Measurements from ENCODE around the gene LILRB1.

DNA sequence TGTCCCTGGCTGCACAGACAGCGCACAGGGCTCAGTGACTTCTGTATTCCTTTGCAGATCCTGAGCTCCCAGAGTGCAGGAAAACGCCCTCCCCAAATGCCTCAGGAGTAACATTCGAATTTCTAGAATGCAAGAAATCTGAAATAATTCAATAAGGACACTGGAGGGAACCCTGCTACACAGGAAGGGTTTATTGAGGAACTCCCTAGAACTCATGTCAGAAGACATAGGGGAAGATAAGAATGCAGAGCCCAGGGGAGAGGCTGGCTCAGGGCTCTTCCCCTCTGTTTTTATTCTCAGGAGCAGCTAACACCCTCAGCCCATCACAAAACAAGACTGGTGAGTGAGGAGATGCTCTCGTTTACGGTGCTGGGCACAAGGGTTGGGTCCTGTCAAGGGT lies 30.1 kb upstream of the LILRB1 start:
- TF ChIP-seq, protein P1, sequence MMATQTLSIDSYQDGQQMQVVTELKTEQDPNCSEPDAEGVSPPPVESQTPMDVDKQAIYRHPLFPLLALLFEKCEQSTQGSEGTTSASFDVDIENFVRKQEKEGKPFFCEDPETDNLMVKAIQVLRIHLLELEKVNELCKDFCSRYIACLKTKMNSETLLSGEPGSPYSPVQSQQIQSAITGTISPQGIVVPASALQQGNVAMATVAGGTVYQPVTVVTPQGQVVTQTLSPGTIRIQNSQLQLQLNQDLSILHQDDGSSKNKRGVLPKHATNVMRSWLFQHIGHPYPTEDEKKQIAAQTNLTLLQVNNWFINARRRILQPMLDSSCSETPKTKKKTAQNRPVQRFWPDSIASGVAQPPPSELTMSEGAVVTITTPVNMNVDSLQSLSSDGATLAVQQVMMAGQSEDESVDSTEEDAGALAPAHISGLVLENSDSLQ (IDR thresholded peaks at IDR 0.05): no peak
- TF ChIP-seq FOXK2 (IDR thresholded peaks at IDR 0.05) (no peak), SP1 (IDR thresholded peaks at IDR 0.05) (no peak), LEF1 (IDR thresholded peaks at IDR 0.05; ENCODE audit: borderline replicate concordance) (no peak), HDGF (IDR thresholded peaks at IDR 0.05; ENCODE audit: borderline replicate concordance) (no peak), ELF4 (IDR thresholded peaks at IDR 0.05) (no peak), ARNT (IDR thresholded peaks at IDR 0.05) (no peak), FOXM1 (IDR thresholded peaks at IDR 0.05; ENCODE audit: borderline replicate concordance) (no peak), CTBP1 (IDR thresholded peaks at IDR 0.05; ENCODE audit: borderline replicate concordance) (no peak), ZNF384 (IDR thresholded peaks at IDR 0.05) (no peak), TARDBP (IDR thresholded peaks at IDR 0.05) (no peak), NFRKB (IDR thresholded peaks at IDR 0.05) (no peak), FOXA1 (IDR thresholded peaks at IDR 0.05) (no peak)

Measured in HEK293T (cell line).